ENCODE results near the gene PDCD11.
"Not testable (repeated sequence)": the region's sequence is repeated elsewhere in the genome, so short reads cannot be mapped to it uniquely, and the experiment has no call there.

The PDCD11 gene, protein sequence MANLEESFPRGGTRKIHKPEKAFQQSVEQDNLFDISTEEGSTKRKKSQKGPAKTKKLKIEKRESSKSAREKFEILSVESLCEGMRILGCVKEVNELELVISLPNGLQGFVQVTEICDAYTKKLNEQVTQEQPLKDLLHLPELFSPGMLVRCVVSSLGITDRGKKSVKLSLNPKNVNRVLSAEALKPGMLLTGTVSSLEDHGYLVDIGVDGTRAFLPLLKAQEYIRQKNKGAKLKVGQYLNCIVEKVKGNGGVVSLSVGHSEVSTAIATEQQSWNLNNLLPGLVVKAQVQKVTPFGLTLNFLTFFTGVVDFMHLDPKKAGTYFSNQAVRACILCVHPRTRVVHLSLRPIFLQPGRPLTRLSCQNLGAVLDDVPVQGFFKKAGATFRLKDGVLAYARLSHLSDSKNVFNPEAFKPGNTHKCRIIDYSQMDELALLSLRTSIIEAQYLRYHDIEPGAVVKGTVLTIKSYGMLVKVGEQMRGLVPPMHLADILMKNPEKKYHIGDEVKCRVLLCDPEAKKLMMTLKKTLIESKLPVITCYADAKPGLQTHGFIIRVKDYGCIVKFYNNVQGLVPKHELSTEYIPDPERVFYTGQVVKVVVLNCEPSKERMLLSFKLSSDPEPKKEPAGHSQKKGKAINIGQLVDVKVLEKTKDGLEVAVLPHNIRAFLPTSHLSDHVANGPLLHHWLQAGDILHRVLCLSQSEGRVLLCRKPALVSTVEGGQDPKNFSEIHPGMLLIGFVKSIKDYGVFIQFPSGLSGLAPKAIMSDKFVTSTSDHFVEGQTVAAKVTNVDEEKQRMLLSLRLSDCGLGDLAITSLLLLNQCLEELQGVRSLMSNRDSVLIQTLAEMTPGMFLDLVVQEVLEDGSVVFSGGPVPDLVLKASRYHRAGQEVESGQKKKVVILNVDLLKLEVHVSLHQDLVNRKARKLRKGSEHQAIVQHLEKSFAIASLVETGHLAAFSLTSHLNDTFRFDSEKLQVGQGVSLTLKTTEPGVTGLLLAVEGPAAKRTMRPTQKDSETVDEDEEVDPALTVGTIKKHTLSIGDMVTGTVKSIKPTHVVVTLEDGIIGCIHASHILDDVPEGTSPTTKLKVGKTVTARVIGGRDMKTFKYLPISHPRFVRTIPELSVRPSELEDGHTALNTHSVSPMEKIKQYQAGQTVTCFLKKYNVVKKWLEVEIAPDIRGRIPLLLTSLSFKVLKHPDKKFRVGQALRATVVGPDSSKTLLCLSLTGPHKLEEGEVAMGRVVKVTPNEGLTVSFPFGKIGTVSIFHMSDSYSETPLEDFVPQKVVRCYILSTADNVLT (N-terminal part only)

DNA sequence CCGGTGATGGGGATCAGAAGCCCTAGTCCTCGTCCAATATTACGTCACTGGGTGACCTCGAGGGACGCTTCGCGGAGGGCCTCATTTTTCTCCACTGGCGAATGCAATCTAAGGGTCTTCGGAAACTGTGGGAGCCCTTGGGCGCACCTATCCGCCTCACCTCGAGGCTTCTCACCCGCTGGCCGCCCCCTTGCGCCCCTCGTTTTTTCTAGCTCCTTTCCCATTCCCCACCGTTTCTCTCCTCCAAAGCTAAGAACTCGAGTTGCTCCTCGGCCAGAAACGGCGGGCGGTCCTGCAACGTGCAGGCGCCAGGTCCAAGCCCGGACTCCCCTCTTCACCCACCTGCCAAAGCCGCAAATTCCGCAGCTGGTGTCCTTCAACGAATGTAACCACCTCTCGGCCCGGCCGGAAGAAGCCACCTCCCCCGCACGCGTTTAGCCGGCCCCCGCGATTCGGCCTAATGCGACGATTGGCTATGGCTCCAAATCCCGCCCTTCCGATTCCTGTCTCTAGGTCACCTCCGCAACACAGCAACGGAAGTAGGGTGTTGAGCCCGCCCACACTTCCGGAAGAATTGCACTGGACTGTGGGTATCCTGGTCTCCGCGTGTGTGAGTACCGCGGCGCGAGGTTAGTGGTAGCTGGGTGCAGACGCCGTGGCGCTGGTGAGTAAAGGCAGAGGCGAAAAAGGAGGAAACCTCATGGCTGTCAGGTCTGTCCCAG, at the start of gene PDCD11, which contains the start of gene ATP5MK:
PDCD11 (plus strand) TSS at position 560 of the 722 bp plus-strand sequence. CDS start 1,801 bp downstream, outside the sequence.
ATP5MK (minus strand) TSS at position 409 of the 722 bp plus-strand sequence. CDS start 4,018 bp downstream, outside the sequence.
- DNase-seq: peak; percentile 75 to 99 (median 96)

DNA sequence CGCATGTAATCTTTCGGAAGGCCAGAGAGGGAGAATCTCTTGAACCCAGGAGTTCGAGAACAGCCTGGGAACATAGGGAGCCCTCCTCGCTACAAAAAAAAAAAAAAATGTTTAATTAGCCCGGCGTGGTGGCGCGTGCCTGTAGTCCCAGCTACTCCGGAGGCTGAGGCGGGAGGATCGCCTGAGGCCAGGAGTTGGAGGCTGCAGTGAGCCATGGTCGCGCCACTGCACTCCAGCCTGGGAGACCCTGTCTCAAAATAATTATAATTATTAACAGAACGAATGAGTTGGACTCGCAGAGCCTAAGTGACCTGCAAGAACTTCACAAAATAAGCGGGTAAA, 46.3 kb upstream of the PDCD11 start:
- DNase-seq: peak in 1 of 56 donors; percentile 18

DNA sequence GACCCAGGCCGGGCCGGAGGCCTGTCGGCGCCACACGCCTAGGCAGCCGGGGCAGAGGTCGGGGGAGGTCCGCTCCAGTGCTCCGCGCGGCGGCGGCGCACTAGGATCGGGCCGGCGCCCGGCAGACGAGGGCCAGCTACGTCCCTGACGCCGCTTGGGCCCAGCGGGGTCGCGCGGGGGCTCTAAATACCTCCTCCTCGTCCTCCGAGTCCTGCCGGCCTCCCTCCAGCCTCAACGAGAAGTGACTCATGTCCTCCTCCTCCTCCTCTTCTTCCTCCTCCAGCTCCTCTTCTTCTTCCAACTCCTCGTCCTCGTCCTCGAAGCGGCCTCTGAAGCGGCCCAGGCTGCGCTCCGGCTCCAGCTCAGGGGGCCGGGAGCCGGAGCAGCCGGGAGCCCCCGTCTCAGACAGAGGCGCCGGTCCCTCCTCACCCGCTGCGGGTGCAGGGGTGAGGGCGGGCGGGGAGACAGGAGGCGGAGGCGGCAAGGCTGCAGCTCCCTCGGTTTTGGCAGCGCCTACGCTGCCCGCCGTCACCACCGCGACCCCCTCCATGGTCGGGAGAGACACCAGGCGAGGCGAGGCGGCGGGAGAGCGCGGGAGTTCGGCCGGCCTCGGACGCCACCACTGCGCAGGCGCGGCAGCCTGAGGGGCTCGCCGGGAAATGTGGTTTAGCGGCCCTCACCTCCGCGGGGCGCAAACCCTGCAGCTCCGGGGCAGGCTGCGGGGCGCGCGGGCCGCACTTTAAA, 45.7 kb upstream of the PDCD11 start, which contains the start of gene PCGF6:
PCGF6 (minus strand) TSS at position 624 of the 744 bp plus-strand sequence; CDS start at position 550, 74 bp downstream.
- DNase-seq: peak in 52 of 56 donors; percentile 1 to 83 (median 61)

DNA sequence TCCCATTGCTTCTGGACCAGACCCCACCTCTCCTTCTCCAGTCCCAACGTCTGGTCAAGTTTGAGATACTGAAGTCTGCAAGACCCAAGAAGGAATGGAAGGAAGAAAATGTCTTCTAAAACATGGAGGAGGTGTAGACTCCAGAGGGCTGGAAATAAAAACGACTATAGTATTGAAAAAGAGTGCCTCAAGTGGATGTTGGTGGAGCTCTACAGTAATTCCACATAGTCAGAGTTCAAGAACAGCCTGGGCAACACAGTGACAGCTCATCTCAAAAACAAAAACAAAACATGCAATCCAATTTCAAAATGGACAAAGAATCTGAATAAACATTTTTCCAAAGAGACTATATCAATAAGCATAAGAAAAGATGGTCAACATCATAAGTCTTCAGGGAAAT, 43.1 kb upstream of the PDCD11 start:
- no peak for DNase-seq

DNA sequence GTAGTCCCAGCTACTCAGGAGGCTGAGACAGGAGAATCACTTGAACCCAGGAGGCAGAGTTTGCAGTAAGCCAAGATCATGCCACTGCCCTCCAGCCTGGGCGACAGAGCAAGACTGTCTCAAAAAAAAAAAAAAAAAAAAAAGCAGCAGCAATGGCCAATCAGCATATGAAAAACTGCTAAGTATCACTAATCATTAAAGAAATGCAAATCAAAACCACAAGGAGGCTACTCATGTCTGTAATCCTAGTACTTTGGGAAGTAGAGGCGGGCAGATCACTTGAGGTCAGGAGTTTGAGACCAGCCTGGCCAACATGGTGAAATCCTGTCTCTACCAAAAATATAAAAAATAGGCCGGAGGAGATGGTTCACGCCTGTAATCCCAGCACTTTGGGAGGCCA, 41.9 kb upstream of the PDCD11 start:
- DNase-seq: not testable (repeated sequence)

DNA sequence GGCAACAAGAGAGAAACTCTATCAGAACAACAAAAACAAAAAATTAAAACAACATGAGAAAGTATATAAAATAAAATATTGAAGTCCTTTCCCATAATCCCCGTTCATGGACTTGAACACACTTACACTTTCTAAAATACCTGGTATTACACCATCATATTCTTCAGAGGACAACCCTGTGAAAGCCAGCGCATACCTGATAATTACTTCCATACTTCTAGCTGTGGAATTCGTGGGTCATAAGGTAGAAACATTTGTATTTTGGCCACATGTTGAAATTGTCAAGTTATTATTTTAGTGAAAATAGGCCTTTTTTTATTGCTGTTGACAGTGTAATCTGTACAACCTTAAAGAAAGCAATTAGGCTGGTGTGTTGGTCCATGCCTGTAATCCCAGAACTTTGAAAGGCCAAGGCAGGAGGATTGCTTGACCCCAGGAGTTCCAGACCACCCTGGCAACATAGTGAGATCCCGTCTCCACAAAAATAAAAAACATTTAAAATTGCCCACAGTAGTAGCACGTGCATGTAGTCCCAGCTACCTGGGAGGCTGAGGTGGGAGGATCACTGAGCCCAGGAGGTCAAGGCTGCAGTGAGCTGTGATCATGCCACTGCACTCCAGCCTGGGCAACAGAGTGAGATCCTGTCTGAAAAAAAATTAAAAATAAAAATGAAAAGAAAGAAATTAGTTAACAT, 40.4 kb upstream of the PDCD11 start:
- no peak for DNase-seq

DNA sequence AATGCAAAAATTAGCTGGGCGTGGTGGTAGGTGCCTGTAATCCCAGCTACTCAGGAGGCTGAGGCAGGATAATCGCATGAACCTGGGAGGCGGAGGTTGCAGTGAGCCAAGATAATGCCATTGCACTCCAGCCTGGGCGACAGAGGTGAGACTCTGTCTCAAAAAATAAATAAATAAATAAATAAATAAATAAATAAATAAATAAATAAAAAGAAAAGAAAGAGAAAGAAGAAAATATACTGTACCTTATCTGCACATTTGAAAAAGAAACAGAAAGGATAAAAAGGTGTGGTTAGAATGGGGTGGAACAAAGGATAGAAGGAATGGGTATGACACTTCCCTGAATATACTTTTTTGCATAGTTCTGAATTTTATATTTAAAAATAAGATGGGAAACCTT, 36.9 kb upstream of the PDCD11 start:
- not testable (repeated sequence) for DNase-seq

DNA sequence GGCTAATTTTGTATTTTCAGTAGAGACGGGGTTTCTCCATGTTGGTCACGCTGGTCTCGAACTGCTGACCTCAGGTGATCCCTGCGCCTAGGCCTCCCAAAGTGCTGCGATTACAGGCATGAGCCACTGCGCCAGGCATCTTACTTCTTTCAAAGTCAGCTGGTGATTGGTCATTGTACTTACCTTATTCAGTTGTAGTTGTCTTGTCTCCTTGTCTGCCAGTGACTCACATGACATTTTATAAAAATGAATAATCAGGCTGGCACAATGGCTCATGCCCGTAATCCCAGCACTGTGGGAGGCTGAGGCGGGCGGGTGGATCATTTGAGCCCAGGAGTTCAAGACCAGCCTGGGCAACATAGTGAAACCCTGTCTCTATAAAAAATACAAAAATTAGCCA, 35.6 kb upstream of the PDCD11 start:
- not testable (repeated sequence) for DNase-seq

DNA sequence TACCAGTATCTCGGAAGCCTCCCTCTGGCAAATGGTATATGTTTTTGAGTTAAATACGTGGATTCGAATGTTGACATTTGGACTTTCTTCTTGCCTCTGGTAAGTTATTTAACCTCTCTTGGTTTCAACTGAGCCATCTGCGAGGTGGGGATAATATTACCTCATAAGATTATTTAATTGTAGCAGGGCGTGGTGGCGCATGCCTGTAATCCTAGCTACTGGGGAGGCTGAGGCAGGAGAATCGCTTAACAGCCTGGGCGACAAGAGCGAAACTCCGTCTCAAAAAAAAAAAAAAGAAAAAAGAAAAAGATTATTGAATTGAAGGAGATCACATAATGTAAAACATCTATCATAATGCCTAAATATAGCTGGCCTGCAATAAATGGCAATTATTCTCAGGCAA, 29.0 kb upstream of the PDCD11 start:
- peak in 1 of 56 donors; percentile 22 for DNase-seq

DNA sequence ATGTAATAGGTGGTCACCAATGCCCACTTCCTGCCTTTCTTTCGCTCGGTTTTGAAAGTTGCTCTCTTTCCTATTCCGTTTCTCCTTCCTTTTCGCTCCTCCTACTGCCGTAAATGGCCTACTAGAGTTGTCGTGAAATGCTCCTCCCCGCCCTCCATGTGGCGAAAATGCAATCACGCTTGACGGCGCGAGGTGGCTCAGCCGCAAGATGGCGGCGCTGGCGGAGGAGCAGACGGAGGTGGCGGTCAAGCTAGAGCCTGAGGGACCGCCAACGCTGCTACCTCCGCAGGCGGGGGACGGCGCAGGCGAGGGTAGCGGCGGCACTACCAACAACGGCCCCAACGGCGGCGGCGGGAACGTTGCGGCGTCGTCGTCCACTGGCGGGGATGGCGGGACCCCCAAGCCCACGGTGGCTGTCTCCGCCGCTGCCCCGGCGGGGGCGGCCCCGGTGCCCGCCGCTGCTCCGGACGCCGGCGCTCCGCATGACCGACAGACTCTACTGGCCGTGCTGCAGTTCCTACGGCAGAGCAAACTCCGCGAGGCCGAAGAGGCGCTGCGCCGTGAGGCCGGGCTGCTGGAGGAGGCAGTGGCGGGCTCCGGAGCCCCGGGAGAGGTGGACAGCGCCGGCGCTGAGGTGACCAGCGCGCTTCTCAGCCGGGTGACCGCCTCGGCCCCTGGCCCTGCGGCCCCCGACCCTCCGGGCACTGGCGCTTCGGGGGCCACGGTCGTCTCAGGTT, 28.5 kb upstream of the PDCD11 start, which contains the start of gene TAF5:
TAF5 (plus strand) TSS at position 195 of the 737 bp plus-strand sequence; CDS start at position 209, 14 bp downstream.
- peak; percentile 25 to 95 (median 83) for DNase-seq

DNA sequence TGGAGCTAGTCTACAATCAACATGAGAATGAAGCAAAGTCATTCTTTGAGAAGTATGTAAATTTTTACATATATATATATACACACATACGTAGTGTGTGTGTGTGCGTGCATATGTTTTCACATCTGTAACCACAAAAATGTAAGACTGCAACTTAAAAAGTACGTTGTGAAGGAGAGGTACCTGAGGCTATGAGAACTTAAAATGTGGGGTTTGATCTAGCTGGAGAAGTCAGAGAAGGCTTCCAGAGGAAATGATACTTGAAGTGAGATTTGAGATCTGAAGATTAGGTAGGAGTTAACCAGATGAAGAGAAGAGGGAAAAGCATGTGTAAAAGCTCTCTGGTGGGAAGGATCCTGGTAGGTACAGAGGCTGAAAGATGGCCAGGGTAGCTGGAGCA, 22.9 kb upstream of the PDCD11 start:
- no peak for DNase-seq

DNA sequence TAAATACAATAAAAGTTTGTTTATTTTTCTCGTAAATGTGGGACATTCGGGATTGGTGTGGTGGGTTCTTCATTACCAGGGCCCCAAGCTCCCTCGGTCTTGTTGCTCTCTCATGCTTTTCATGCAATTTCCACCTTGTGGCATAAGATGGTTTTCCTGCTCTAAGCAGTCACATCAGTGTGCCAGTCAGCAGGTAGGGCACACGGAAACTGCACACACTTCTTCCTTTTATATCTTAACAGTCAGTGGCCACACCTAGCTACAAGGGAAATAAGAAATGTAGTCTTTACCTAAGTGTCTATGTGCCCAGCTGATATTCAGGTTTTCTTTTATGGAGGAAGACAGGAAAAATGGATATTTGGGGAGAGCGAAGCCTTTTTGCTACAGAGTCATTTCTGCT, 22.2 kb upstream of the PDCD11 start:
- no peak for DNase-seq

DNA sequence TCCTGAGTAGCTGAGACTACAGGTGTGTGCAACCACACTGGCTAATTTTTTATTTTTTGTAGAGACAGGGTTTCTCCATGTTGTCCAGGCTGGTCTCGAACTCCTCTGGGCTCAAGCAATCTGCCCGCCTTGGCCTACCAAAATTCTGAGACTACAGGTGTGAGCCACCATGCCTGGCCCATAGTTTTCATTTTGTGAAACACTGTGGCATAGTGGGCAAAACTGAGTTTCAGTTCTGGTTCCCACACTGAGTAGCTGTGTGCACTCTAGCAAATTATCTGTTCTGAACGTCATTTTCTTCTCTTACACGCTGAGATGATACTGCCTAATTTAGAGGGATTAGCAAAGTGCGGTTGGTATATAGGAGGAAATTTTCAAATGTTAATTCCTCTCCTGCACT, 13.7 kb upstream of the PDCD11 start:
- DNase-seq: no peak

DNA sequence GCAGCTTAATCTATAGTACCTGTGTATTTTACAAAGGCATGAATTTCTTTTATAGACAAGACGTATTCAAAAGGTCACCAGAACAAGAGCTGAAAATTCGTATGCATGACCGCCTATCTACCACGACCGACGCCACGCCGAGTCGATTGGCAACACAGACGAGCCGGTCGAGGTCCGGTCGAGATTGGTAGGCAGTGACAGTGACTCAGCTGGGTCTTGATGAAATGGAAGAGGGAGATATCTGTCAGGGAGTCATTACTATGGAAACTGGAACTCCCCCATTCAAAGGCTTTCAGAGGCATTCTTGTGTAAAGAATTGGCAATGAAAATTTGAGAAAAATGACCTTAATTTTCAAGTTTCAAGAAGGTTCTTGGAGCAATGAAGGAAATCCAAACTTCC, 2.2 kb upstream of the PDCD11 start:
- DNase-seq: no peak

DNA sequence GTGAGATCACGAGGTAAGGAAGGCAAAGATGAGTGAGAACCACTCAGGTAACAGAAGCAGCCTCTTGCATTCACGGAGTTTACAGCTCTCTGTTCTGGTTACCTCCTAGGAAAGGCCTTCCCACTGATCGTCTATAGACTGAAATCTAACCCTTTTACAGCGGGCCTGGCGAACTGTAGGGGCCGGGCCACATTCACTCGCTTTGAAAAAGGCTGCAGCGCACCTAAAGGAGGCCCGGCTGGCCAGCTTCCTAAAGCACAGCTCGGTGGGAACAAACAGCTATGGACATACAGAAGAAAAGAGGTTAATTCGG, 716 bp upstream of the PDCD11 start:
- DNase-seq: no peak

DNA sequence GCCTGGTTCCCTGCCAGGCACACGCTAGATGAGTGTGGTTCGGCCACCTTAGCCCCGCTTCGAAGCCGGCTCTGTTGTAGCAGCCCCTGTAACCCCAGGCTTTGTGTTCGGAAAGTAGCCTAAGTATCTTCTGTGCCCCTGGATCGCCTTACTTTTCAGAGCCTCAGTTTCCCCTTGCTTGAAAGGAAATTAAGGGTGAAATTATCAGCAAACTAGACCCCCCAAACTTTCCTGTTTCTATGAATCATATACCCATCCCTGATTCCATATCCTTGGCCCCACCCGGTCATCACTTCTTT, 312 bp downstream of the PDCD11 start:
- DNase-seq: no peak

DNA sequence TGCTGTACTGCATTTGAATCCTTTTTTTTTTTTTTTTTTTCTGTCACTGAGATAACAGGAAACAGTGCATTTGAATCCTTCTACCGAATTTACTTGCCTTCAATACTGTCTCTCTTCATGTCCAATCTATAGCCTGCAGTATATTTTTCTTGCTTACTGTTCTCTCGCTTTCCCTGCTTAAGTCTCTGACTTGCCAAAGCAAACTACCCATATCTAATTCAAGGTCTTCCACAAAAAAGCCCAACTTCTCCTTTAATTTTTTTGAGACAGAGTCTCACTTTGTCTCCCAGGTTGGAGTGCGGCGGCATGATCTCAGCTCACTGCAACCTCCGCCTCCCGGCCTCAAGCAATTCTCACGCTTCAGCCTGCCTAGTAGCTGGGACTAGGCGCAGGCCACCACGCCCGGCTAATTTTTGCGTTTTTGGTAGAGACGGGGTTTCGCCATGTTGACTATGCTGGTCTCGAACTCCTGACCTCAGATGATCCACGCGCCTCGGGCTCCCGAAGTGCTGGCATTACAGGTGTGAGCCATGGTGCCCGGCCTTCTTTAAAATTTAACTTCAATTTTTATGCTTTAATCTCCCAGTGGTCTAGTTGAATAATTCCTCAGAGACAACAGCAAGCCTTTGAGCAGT, 882 bp downstream of the PDCD11 start:
- DNase-seq: no peak

DNA sequence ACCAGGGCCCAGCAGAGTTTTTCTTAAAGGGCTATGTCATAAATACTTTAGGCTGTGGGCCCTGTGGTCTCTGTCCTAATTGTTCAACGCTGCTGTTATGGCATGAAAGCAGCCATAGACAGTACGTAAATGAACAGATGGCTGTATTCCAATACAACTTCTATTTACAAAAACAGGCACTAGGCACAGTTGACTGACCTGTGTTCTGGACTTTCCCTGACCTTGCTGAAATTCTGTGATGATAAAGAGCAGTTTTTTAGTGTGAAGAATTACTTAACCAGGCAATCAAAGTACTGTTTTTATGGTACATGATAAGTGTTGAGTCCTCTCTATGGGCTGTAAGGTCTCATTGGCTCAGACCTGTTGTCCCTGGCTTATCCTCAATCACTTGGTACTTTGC, 17.1 kb downstream of the PDCD11 start:
- no peak for DNase-seq
